LHCN-M2 (cell line): ENCODE results near the gene SPI1. TPM values are rescaled to one million over a fixed set of nuclear protein-coding genes. Genes with fewer than 3 reads are reported as not detected.
A peak's percentile ranks its signal among the peaks of the same experiment; 100 is the strongest.

ENCODE experiments used
- DNase-seq: peaks from one replicate; pipeline ENCODE4 v3.0.0-alpha.2; 2012; ENCODE audit warnings: low read depth
- polyA plus RNA-seq: library from polyadenylated mRNA; unstranded; fragments of >200 nt; gene quantifications from one replicate; pipeline ENCODE4 v1.2.1, GENCODE V29; 2012; ENCODE audit warnings: missing spikeins
- total RNA-seq: library from RNA; depleted of rRNA; stranded (reverse); fragments of >200 nt; gene quantifications from 2 replicates; pipeline ENCODE4 v1.2.3, GENCODE V29; 2014; rRNA removed

SPI1 gene
- total RNA-seq = not detected in 2 replicates
- not detected for polyA plus RNA-seq

GRCh38 chr11:47378010-47378835 lies at the start of gene SPI1:
SPI1 (minus strand) TSS chr11:47378547; CDS start chr11:47378353, 194 bp downstream.
- DNase-seq = no peak

- peak; percentile 96 for DNase-seq
Observed at GRCh38 chr11:47426062-47426956, 48.0 kb upstream of the SPI1 start, which contains the start of gene PSMC3. PSMC3 (minus strand) TSS chr11:47426439; CDS start chr11:47426279, 160 bp downstream.

- DNase-seq = no peak
Observed at GRCh38 chr11:47425611-47426010, 47.3 kb upstream of the SPI1 start.

GRCh38 chr11:47418454-47419259 lies 40.3 kb upstream of the SPI1 start:
- no peak for DNase-seq

- DNase-seq = no peak
Observed at GRCh38 chr11:47417712-47418111, 39.4 kb upstream of the SPI1 start.

GRCh38 chr11:47415949-47416472 lies 37.7 kb upstream of the SPI1 start:
- peak; percentile 95 for DNase-seq

- DNase-seq = no peak
Observed at GRCh38 chr11:47415091-47415854, 36.9 kb upstream of the SPI1 start.

GRCh38 chr11:47414685-47415070 lies 36.3 kb upstream of the SPI1 start:
- DNase-seq = no peak

- DNase-seq = peak; percentile 91
Observed at GRCh38 chr11:47413908-47414684, 35.7 kb upstream of the SPI1 start.

- DNase-seq = no peak
Observed at GRCh38 chr11:47413351-47413750, 35.0 kb upstream of the SPI1 start.

GRCh38 chr11:47411884-47412746 lies 33.8 kb upstream of the SPI1 start:
- peak; percentile 71 for DNase-seq

GRCh38 chr11:47410370-47411264 lies 32.3 kb upstream of the SPI1 start:
- no peak for DNase-seq

- no peak for DNase-seq
Observed at GRCh38 chr11:47409440-47410369, 31.4 kb upstream of the SPI1 start.

GRCh38 chr11:47408598-47409439 lies 30.5 kb upstream of the SPI1 start:
- DNase-seq = peak; percentile 81
